Adrenal gland (tissue), 12 donors: Measurements from ENCODE around the gene UCN. TPM values are rescaled to one million over a fixed set of nuclear protein-coding genes. Genes with fewer than 3 reads are reported as not detected.

Experiments used
- DNase-seq, 7 donors: peaks; one replicate each; pipeline ENCODE4 v3.0.0-alpha.2; 2019 to 2020
- H3K27ac ChIP-seq, 5 donors: fragments of 200-600 bp; sonication (generic) in 4 of 5; 1 replicate in 3 of 5; 2 replicates in 2 of 5; pipeline versions ENCODE4 v1.5.1 to v1.8.0; 2016 to 2020; ENCODE audit warnings: mild to moderate bottlenecking in 1 of 5
- H3K27me3 ChIP-seq: fragments of 200-600 bp; 2 replicates; pipeline ENCODE4 v1.8.0; 2021
- H3K36me3 ChIP-seq, 2 donors: fragments of 200-600 bp; replicated peaks in 1 of 2; 1 replicate in 1 of 2; 2 replicates in 1 of 2; pipeline versions ENCODE4 v1.5.1 to v1.8.0; 2018 to 2022
- H3K4me1 ChIP-seq, 2 donors: fragments of 200-600 bp; replicated peaks in 1 of 2; 1 replicate in 1 of 2; 2 replicates in 1 of 2; pipeline versions ENCODE4 v1.5.1 to v1.8.0; 2018 to 2021
- H3K4me3 ChIP-seq, 4 donors: fragments of 200-600 bp; sonication (generic) in 3 of 4; one replicate each; pipeline ENCODE4 v1.5.1; 2016 to 2018
- H3K9me3 ChIP-seq, 3 donors: fragments of 200-600 bp; sonication (generic) in 1 of 3; replicated peaks in 1 of 3; 1 replicate in 2 of 3; 2 replicates in 1 of 3; pipeline versions ENCODE4 v1.5.1 to v1.8.0; 2016 to 2021
- CTCF ChIP-seq, 6 experiments: fragments of 450-650 bp in 4 of 6; fragments of 200-600 bp in 2 of 6; sonication (generic) in 1 of 6; IDR thresholded peaks; 1 replicate in 5 of 6; 2 replicates in 1 of 6; pipeline versions ENCODE4 v1.5.1 to v1.8.0; 2016 to 2021; ENCODE audit warnings: antibody characterized with exemption in 6 of 6, mild to moderate bottlenecking in 2 of 6, moderate library complexity in 1 of 6
- POLR2A ChIP-seq, 2 donors: fragments of 450-650 bp; IDR thresholded peaks; one replicate each; pipeline ENCODE4 v1.6.1; 2017; ENCODE audit warnings: antibody characterized with exemption in 2 of 2, mild to moderate bottlenecking in 2 of 2, moderate library complexity in 1 of 2
- WGBS, 4 donors: extraction: QIAGEN DNeasy Blood & Tissue Kit in 2 of 4; methylation state at CpG; one replicate each; pipeline versions ENCODE4 v1.1.5 to v1.1.7; 2013 to 2017; 5-methylcytosine and 5-hydroxymethylcytosine counted together
- intact Hi-C, 2 donors: fragments of 100-400 bp; cut with DNase I; formaldehyde crosslinking; loops; one replicate each; pipeline versions ENCODE4 v1.14.1 to v1.15.0; 2022 to 2023
- polyA plus RNA-seq, 3 donors: library from polyadenylated mRNA; stranded (reverse); fragments of 200-250 nt in 2 of 3; fragments of 350-450 nt in 1 of 3; fragmentation: Illumina TruSeq in 1 of 3; extraction: RNeasy Lipid Tissue Mini Kit (QIAGEN cat#74804) in 1 of 3; gene quantifications; one replicate each; pipeline ENCODE4 v1.2.3, GENCODE V29; 2013 to 2014
- total RNA-seq, 9 donors: library from RNA; depleted of rRNA in 4 of 9; stranded (reverse); fragments of >200 nt in 4 of 9; fragments of 120-200 nt in 1 of 9; fragmentation: NEBNext Ultra II Directional in 1 of 9; extraction: Animal tissue kit (Norgen Biotek cat#: 25700) in 1 of 9; gene quantifications; one replicate each; pipeline versions ENCODE4 v1.1.0 to v1.2.4, GENCODE V29; 2013 to 2023
- donor health status: healthy with polysubstance abuse.
- donor health status: Bipolar disorder and iron deficiency.
- donor health status: DM: yes; HTN: yes; CAD: no.
- donor health status: DM: no; HTN: no; CAD: no.
- donor health status: DM: no; HTN: no; CAD: no.
- donor health status: DM: yes; HTN: yes; CAD: no.

The UCN gene
- total and polyA plus RNA-seq, 12 donors: 0.42 to 14.9 (median 4.0) TPM

GRCh38 chr2:27262379-27263286, 45.6 kb downstream of the UCN start, which contains the start of gene SLC30A3:
Gene SLC30A3, minus strand, starts transcription at chr2:27263047. Its CDS starts 141 bp downstream, at chr2:27262906.
- no peak for TF ChIP-seq POLR2A (IDR thresholded peaks at IDR 0.05)
- no peak for TF ChIP-seq CTCF (IDR thresholded peaks at IDR 0.05)
- peak; percentile 45 to 71 (median 63) for DNase-seq
- no peak within 1 kb of the TSS for H3K27ac ChIP-seq
- H3K4me1 ChIP-seq: peaks cover 23 to 37% of the 10 kb centered on the region in 2 donors
- H3K4me3 ChIP-seq: peak within 1 kb of the TSS in 2 of 4 donors; percentile 20 to 67
- no peaks in the 10 kb centered on the region for H3K9me3 ChIP-seq
- intact Hi-C loops: no loop called here
- no peaks in the 10 kb centered on the region for H3K36me3 ChIP-seq
- H3K27me3 ChIP-seq: peaks cover 7% of the 10 kb centered on the region
- WGBS, 4 donors: 0 to 6% (median 1%) methylated on average over 9 to 96 of the region's 96 CpGs

GRCh38 chr2:27261926-27262298, 46.3 kb downstream of the UCN start:
- intact Hi-C loops: no loop called here
- no peak for DNase-seq
- no peak for TF ChIP-seq CTCF (IDR thresholded peaks at IDR 0.05)
- no peak for TF ChIP-seq POLR2A (IDR thresholded peaks at IDR 0.05)
- H3K4me1 ChIP-seq: peaks cover 23 to 37% of the 10 kb centered on the region in 2 donors
- no peaks in the 10 kb centered on the region for H3K36me3 ChIP-seq
- peaks cover 7% of the 10 kb centered on the region for H3K27me3 ChIP-seq
- 3 to 8% (median 5%) methylated on average over 16 to 40 of the region's 40 CpGs for WGBS, 4 donors
- no peak overlapping the region for H3K27ac ChIP-seq
- H3K4me3 ChIP-seq: peak overlapping the region in 2 of 4 donors; percentile 20 to 67
- H3K9me3 ChIP-seq: no peaks in the 10 kb centered on the region

- intact Hi-C loops: no loop called here
- Histone ChIP-seq H3K4me3 (no peak overlapping the region), H3K27ac (no peak overlapping the region), H3K9me3 (no peaks in the 10 kb centered on the region), H3K36me3 (no peaks in the 10 kb centered on the region), H3K27me3 (peaks cover 7% of the 10 kb centered on the region), H3K4me1 (peaks cover 23 to 37% of the 10 kb centered on the region in 2 donors)
- DNase-seq: no peak
- TF ChIP-seq POLR2A (IDR thresholded peaks at IDR 0.05) (no peak), CTCF (IDR thresholded peaks at IDR 0.05) (no peak)
- WGBS, 4 donors: 58 to 68% (median 64%) methylated on average over 11 of the region's 11 CpGs
Measured at GRCh38 chr2:27261241-27261925, 46.9 kb downstream of the UCN start.

- DNase-seq: no peak
- Histone ChIP-seq H3K27ac (no peak overlapping the region), H3K4me1 (peaks cover 9 to 19% of the 10 kb centered on the region in 2 donors), H3K9me3 (no peaks in the 10 kb centered on the region), H3K4me3 (no peak overlapping the region), H3K36me3 (no peaks in the 10 kb centered on the region), H3K27me3 (no peaks in the 10 kb centered on the region)
- WGBS, 4 donors: 78 to 89% (median 84%) methylated on average over 5 to 8 of the region's 8 CpGs
- TF ChIP-seq POLR2A (IDR thresholded peaks at IDR 0.05) (no peak), CTCF (IDR thresholded peaks at IDR 0.05) (no peak)
- intact Hi-C loops: no loop called here
Measured at GRCh38 chr2:27258051-27258450, 50.2 kb downstream of the UCN start.
